Activated naive CD4-positive, alpha-beta T cell treated with anti-CD3 and anti-CD28 coated beads, Interleukin-2, amount 50 U/mL, for 24 hours (primary cell): Measurements from ENCODE around the gene MEIS2.

Experiments used
- H3K27ac Mint-ChIP-seq: one replicate; pipeline ENCODE4 v1.8.0; 2021; ENCODE audit warnings: mild to moderate bottlenecking, mixed read lengths
- H3K27me3 Mint-ChIP-seq: one replicate; pipeline ENCODE4 v1.8.0; 2021; ENCODE audit warnings: mixed read lengths
- H3K36me3 Mint-ChIP-seq: one replicate; pipeline ENCODE4 v1.8.0; 2021; ENCODE audit warnings: mixed read lengths
- H3K4me1 Mint-ChIP-seq: one replicate; pipeline ENCODE4 v1.8.0; 2021; ENCODE audit warnings: mixed read lengths
- H3K4me3 Mint-ChIP-seq: one replicate; pipeline ENCODE4 v1.8.0; 2021; ENCODE audit warnings: mild to moderate bottlenecking, mixed read lengths
- H3K9me3 Mint-ChIP-seq: one replicate; pipeline ENCODE4 v1.8.0; 2021; ENCODE audit warnings: mixed read lengths

The MEIS2 gene

DNA sequence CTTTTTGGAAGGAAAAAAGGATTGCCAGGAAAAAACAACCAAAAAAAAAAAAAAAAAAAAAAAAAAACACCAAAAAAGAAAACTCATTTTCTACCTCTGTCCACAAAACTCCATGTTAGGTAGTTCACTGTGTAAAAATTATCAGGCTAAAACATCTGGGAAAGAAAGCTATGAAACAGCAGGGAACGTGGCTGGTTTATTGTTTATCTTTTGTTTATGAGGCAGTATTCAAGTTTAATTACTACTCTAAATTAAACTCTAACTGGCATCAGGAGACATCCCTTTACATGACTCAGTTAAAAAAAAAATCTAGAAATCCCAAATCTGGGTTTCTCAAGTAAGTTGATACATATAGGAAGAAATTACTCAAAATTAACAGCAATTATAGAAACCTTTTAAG is 21.8 kb downstream of the MEIS2 start:
- no peaks in the 10 kb centered on the region for H3K4me1 Mint-ChIP-seq
- no peaks in the 10 kb centered on the region for H3K9me3 Mint-ChIP-seq
- H3K36me3 Mint-ChIP-seq = no peaks in the 10 kb centered on the region
- H3K4me3 Mint-ChIP-seq = no peak overlapping the region
- H3K27ac Mint-ChIP-seq = no peak overlapping the region
- peaks cover 23% of the 10 kb centered on the region for H3K27me3 Mint-ChIP-seq

DNA sequence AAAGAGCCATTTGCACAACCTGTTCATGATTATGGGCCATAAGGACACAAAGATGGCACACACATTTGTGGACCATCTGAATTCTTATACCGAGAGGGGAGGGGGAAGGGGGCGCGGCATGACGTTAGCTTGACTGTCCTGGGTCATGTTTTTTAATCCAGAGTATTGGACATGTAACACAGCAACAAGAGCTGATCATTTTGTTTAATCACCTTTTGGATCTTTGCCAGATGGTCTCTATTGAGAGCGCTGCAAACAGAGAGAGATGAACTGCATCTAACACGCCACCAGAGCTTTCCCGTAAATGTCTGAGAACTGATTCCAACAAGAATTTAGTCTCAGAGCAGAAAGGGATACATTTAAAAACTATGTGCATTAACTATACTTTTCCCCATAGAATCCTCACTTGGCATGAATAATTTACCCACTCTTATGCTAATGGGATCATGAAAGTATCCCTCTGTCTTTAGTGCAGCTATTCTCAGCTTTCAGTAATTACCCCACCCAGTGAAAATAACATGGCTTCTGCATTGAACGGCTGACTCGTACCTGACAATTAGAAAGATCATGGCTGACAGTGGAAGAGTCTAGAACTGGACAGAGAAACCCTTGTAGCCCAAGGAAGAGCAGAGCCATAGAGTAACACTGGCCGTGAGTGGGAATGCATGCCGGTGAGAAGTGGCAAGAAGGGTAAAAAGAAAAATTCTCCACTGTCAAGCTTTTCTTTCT is 22.6 kb downstream of the MEIS2 start:
- Mint-ChIP-seq H3K9me3 (no peaks in the 10 kb centered on the region), H3K4me3 (no peak overlapping the region), H3K36me3 (no peaks in the 10 kb centered on the region), H3K4me1 (no peaks in the 10 kb centered on the region), H3K27me3 (peaks cover 23% of the 10 kb centered on the region), H3K27ac (no peak overlapping the region)

DNA sequence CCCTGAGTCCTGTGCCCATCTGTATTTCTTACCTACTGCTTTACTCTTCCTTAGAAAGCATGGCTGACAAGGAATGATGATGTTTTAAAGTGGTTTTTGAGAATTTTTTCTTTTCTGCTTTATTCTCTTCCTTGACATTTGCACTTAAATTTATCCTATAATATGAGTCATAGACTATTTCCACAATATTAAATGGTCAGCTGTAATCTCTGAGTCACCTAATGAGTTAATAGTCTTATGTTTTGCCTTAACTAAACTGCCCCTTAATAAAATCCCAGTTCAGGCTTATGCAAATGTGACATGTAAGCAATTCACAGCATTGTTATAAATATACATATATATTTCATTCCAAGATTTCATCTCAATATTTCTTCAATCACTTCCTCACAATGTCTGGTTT is 23.8 kb downstream of the MEIS2 start:
- peaks cover 16% of the 10 kb centered on the region for H3K27me3 Mint-ChIP-seq
- no peaks in the 10 kb centered on the region for H3K4me1 Mint-ChIP-seq
- no peaks in the 10 kb centered on the region for H3K36me3 Mint-ChIP-seq
- no peak overlapping the region for H3K4me3 Mint-ChIP-seq
- H3K9me3 Mint-ChIP-seq = no peaks in the 10 kb centered on the region
- H3K27ac Mint-ChIP-seq = no peak overlapping the region

DNA sequence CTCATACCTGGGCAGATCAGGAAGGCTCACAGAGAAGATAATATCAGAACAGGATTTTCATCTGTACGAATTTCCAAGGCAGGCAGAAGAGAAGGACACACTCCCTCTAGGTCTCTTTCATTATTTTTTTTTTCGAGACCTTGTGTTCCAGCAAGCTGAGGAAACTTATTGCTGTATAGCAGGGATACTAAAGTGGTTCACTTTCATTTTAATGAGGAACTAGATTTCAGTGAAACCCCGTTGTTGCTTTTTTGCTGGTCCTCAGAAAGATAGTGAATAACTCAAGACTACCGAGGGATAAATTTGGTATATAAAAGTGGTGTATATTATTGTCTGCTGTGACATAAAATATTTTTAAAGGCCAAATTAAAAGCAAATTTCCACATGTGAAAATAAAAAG is 24.6 kb downstream of the MEIS2 start:
- Mint-ChIP-seq H3K27ac (no peak overlapping the region), H3K27me3 (peaks cover 15% of the 10 kb centered on the region), H3K9me3 (no peaks in the 10 kb centered on the region), H3K4me3 (no peak overlapping the region), H3K4me1 (no peaks in the 10 kb centered on the region), H3K36me3 (no peaks in the 10 kb centered on the region)

DNA sequence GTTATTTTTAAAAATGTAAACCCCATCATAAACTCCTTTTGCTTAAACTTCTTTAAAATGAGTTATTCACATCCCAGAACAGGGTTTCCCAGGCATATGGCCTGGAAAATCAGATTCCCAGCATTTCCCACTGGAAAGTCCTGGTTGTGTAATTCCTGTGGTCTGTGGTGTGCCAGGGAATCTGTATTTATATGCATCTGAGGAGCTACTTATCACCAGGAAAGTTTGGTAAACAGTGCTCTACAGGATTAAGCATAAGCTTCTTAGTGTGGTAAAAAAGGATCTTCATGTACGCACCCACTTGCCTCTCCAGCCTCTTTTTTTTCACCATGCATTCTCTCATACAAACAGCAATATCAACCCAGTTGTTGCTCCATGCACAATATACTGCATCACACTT is 28.2 kb downstream of the MEIS2 start:
- H3K9me3 Mint-ChIP-seq = no peaks in the 10 kb centered on the region
- no peak overlapping the region for H3K27ac Mint-ChIP-seq
- H3K4me1 Mint-ChIP-seq = no peaks in the 10 kb centered on the region
- no peak overlapping the region for H3K4me3 Mint-ChIP-seq
- H3K27me3 Mint-ChIP-seq = peaks cover 8% of the 10 kb centered on the region
- H3K36me3 Mint-ChIP-seq = no peaks in the 10 kb centered on the region

DNA sequence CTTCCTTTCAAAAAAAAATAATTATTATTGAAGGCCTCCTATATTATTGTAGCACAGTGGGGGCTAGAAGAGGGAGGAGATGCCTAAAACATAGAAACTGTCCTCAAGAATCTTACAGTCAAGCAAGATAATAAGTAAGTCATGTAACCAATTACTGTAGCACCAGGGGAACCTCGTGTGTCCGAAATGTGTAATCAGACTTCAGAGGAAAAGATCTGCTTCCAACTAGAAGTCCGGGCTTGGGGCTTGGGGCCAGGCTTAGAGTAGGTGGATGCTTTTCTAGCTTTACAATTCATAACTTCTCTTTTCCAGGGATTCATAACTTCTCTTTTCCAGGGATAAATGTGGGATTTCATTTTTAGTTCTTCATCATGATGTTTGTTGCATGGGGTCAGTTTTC is 29.2 kb downstream of the MEIS2 start:
- Mint-ChIP-seq H3K27me3 (peaks cover 6% of the 10 kb centered on the region), H3K36me3 (no peaks in the 10 kb centered on the region), H3K4me1 (no peaks in the 10 kb centered on the region), H3K27ac (no peak overlapping the region), H3K4me3 (no peak overlapping the region), H3K9me3 (no peaks in the 10 kb centered on the region)

DNA sequence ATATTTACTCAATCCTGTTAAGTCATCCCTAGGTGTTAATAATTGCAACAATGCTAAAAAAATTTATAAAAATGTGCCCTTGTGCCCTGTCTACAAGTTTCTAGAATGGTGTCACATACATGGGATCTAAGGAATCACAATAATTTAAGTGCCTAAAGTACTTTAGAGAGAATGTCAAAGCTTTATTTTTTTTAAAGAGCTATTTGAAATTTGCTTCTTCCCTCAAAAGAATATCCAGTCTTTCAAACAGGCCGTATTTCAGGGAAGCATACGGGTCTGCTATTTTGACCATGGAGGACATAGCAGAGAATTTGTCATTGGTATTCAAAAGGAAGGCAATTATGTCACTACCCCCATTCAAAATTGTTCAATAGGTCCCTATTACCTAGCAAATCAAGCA is 29.7 kb downstream of the MEIS2 start:
- Mint-ChIP-seq H3K36me3 (no peaks in the 10 kb centered on the region), H3K9me3 (no peaks in the 10 kb centered on the region), H3K4me1 (no peaks in the 10 kb centered on the region), H3K27me3 (peaks cover 5% of the 10 kb centered on the region), H3K27ac (no peak overlapping the region), H3K4me3 (no peak overlapping the region)

DNA sequence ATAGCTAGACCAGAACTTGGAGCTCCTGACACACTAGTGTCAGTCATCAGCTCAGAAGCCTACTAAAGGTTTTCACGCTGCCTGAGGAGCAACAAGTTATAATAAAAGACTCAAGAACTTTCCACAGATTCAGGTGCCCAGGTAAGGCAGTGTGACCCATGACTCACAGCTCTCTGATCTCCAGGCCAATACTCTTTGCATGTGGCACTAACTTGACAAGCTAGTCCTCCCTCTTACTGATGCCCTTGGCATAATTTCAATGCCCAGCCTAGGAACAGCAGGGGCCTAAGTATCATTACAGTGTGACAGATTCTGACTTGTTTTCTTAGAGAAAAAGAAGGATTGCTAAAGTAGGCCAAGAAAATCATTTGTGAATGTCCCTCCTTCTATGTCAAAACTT is 38.4 kb downstream of the MEIS2 start:
- peaks cover 4% of the 10 kb centered on the region for H3K27me3 Mint-ChIP-seq
- H3K27ac Mint-ChIP-seq = no peak overlapping the region
- no peak overlapping the region for H3K4me3 Mint-ChIP-seq
- no peaks in the 10 kb centered on the region for H3K36me3 Mint-ChIP-seq
- H3K9me3 Mint-ChIP-seq = no peaks in the 10 kb centered on the region
- no peaks in the 10 kb centered on the region for H3K4me1 Mint-ChIP-seq

DNA sequence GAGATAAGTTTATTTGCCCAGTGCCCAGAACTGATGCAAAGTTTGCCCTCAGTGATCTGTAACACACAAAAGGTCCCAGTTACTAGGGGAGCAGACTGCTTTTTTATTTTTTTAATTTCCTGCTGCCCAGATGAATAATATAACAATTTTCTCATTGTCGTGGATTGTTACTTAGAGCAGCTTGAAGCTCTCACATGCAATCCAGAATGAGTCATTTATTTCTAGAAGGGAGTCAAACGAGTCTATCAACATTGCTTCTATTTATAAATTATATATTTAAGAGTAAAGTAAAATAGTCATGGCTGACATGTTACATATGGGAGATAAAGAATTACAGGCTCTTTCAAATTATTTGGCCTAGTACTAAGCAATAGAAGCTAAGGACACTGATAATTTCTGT is 41.3 kb downstream of the MEIS2 start:
- Mint-ChIP-seq H3K9me3 (no peaks in the 10 kb centered on the region), H3K27ac (no peak overlapping the region), H3K36me3 (no peaks in the 10 kb centered on the region), H3K4me1 (no peaks in the 10 kb centered on the region), H3K27me3 (peaks cover 5% of the 10 kb centered on the region), H3K4me3 (no peak overlapping the region)

DNA sequence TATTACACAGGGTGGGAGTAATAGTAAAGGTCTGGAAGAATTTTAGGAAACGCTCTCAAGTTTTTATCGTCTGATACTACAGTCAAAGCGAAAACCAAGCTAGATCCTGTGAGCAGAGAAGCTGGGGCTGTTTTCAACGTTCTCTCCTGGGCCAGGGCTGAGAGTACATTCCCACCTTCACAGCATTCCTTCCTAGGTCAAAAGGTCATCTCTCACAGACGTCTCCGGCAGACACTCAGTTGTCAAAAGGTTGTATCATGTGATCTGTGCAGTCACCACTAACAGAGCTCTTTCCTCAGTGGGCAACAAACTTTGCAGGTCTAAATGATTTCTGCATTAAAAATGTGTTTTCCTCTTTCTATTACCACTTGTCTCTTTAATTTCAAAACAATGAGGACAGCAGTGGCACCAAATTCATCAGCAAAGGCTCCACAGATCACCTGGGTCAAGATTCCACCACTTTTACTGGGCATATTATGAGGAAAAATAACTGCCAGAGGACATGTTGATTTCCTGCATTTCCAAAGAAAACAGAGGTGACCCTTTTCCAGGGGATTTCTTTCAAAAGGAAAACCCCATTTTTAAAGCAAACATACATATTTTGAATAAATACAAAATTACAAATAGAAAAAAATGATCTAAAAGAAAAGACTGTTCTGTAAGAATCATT is 41.9 kb downstream of the MEIS2 start:
- Mint-ChIP-seq H3K4me3 (no peak overlapping the region), H3K9me3 (no peaks in the 10 kb centered on the region), H3K27ac (no peak overlapping the region), H3K27me3 (peaks cover 5% of the 10 kb centered on the region), H3K36me3 (no peaks in the 10 kb centered on the region), H3K4me1 (no peaks in the 10 kb centered on the region)

DNA sequence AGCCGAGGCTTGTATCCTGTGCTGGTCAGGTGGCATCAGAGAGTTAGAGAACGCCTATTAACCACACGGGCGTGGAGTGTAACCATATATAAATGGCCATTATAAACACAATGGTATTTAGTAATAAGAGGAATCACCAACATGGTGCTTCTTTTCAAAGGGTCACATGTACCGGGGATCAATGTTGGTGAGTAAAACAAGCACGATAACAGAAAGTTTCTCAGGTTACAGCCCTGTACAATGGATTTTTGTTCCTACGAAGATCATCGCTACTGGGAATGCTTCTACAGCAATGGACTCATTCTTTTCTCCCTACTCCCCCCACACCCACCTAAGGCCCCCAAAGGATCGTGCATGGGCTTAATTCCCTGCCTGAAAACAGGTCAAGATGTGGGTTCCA is 42.5 kb downstream of the MEIS2 start:
- peaks cover 1% of the 10 kb centered on the region for H3K9me3 Mint-ChIP-seq

DNA sequence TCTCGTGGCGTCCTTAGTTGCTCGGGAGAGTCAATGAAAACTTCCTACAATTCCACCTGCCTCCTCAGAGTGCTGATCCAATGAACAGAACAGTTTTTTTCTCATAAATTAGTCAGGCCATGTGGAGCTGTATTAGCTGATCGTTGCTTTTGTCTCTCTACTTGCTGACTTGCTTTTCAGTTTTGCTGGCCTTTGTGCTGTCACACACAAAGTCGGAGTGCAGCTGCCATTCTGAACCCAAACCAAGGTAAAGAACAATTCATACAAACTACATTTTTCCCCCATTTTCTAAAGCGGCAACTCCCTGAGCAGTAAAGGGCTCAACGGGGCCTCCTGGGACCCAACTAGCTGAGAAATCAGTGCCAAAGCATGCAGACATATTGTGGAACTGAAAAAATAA is 43.1 kb downstream of the MEIS2 start:
- Mint-ChIP-seq H3K4me1 (no peaks in the 10 kb centered on the region), H3K27me3 (peaks cover 5% of the 10 kb centered on the region), H3K36me3 (no peaks in the 10 kb centered on the region), H3K4me3 (no peak overlapping the region), H3K27ac (no peak overlapping the region), H3K9me3 (peaks cover 4% of the 10 kb centered on the region)

More for the DNA sequence above, 42.5 kb downstream of the MEIS2 start:
- H3K4me1 Mint-ChIP-seq = no peaks in the 10 kb centered on the region
- H3K36me3 Mint-ChIP-seq = no peaks in the 10 kb centered on the region
- peaks cover 5% of the 10 kb centered on the region for H3K27me3 Mint-ChIP-seq
- no peak overlapping the region for H3K4me3 Mint-ChIP-seq
- H3K27ac Mint-ChIP-seq = no peak overlapping the region

DNA sequence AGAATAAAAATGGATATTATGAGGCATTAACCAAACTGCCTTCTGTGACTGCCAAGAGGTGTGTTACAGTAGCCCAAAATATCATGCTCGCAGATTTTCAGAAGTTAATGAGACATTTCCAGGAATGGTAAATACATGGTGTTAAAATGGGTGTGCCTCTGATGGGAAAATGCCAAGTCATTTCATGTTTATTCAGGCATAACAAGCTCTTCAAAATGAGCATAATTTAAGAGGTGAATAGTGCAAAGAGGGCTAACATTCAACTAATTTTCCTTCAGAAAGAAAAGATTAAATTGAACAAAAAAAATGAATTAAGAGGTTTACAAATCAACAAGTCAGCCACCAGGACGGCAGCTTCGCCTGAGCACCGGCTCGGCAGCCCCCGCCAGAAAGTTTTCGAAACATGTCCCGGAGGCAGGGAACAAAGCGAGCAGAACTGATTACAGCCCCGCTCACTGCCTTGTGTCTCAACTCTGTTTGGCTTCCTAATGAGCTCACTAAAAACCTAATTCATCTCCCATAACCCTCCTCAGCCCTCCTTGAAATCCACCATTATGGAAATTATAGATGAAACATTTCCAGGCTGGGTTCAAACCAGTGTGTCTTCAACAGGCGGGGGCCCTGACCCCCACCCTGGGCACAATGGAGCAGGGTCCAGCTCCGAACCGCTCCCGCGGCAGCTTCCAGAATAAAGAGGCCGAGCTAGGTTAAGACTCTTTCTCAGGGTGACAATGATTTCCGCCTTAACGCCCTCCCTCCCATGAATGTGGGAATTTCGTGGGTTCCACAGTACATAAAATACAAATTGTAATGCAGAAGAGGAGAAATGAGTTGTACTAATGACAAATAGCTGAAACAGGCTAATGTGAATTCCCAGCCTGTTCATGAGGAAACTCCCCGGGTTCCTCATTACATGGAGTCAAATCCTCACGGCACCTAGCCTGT is 43.9 kb downstream of the MEIS2 start:
- peaks cover 5% of the 10 kb centered on the region for H3K27me3 Mint-ChIP-seq
- H3K4me1 Mint-ChIP-seq = no peaks in the 10 kb centered on the region
- no peak overlapping the region for H3K4me3 Mint-ChIP-seq
- H3K36me3 Mint-ChIP-seq = no peaks in the 10 kb centered on the region
- no peak overlapping the region for H3K27ac Mint-ChIP-seq
- peaks cover 4% of the 10 kb centered on the region for H3K9me3 Mint-ChIP-seq

DNA sequence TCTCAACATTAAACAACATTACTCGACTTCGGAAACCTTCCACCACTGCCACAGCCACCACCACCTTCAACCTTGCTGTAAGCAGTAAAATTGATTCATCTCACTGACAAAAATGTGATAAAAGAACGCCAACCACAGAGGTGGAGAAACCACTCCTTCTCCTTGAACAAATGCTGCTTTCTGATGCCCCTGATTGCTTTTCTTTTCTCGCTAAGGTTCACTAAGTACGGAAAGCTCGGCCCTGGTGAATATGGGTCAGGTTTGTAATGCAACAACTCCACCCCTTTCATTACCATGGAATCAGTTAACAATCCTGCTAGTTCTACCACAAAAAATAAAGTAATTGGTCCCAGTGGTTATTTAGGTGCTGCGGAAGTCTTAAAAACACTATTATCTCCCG is 44.9 kb downstream of the MEIS2 start:
- H3K27me3 Mint-ChIP-seq = peaks cover 5% of the 10 kb centered on the region
- H3K9me3 Mint-ChIP-seq = peaks cover 9% of the 10 kb centered on the region
- no peaks in the 10 kb centered on the region for H3K4me1 Mint-ChIP-seq
- H3K36me3 Mint-ChIP-seq = no peaks in the 10 kb centered on the region
- H3K27ac Mint-ChIP-seq = no peak overlapping the region
- H3K4me3 Mint-ChIP-seq = no peak overlapping the region

DNA sequence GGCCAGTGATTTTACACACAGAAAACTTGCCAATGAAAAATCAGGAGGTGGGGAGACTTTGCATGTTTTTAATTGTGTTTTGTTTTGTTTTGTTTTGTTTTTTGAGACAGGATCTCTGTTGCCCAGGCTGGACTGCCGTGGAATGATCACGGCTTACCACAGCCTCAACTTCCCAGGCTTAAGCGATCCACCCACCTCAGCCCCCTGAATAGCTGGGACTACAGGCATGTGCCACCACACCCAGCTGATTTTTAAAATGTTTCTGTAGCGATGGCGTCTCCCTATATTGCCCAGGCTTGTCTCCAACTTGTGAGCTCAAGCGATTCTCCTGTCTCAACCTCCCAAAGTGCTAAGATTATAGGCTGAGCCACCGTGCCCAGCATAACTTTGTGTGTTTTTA is 46.0 kb downstream of the MEIS2 start:
- no peaks in the 10 kb centered on the region for H3K36me3 Mint-ChIP-seq
- peaks cover 5% of the 10 kb centered on the region for H3K27me3 Mint-ChIP-seq
- H3K4me1 Mint-ChIP-seq = no peaks in the 10 kb centered on the region
- peaks cover 9% of the 10 kb centered on the region for H3K9me3 Mint-ChIP-seq
- no peak overlapping the region for H3K4me3 Mint-ChIP-seq
- H3K27ac Mint-ChIP-seq = no peak overlapping the region

DNA sequence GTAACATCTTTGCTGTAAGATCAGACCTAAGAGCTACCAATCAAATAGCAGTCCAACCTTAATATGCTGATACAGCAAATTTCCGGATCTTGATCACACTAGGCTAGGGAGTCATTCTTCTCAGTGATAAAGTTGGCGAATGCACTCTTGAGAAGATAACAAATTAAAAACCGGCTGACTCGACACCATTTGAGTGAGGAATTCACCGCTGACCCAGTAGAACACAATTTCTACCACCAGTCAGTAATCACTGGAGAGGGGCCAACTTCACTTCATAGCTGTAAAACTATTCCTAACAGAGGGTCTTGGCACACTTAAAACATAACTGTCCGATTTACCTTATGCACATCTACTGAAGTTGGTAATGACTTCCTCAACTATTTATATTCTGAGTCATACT is 47.2 kb downstream of the MEIS2 start:
- peaks cover 9% of the 10 kb centered on the region for H3K9me3 Mint-ChIP-seq
- no peak overlapping the region for H3K4me3 Mint-ChIP-seq
- H3K36me3 Mint-ChIP-seq = no peaks in the 10 kb centered on the region
- H3K4me1 Mint-ChIP-seq = no peaks in the 10 kb centered on the region
- H3K27ac Mint-ChIP-seq = no peak overlapping the region
- peaks cover 2% of the 10 kb centered on the region for H3K27me3 Mint-ChIP-seq
